Measurements from ENCODE around the gene TMPRSS6.

DNA sequence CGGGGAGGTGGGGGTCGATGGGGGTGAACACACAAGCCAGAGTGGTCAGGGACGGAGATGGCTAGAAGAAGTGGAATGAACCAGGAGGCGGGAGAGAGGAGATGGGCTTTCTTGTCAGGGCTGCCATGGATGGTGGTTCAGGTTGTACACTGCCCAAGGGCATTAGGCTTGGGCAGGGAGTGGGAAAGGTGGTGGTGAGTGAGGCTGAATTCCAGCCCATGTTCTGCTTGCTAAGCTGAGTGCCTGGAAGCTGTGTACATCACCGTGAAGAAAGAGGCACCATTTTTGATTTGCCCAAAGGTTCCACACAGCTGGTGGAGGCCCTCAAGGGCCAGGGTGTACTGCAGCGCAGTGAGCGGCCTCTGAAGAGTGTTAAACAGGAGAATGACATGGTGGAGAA lies 23.3 kb upstream of the TMPRSS6 start:
- TF ChIP-seq CTCF (IDR thresholded peaks at IDR 0.05) (no peak), EP300 (IDR thresholded peaks at IDR 0.05) (no peak), POLR2A (IDR thresholded peaks at IDR 0.05) (no peak)
